Mononuclear cell (primary cell): Measurements from ENCODE around the gene FAM124A. TPM values are rescaled to one million over a fixed set of nuclear protein-coding genes. Genes with fewer than 3 reads are reported as not detected.

ENCODE experiments used
- H3K27me3 ChIP-seq: 2 replicates; pipeline ENCODE4 v1.6.0; 2011; ENCODE audit warnings: low read length, control low read depth; ENCODE audit not compliant: insufficient read depth
- H3K4me1 ChIP-seq: 2 replicates; pipeline ENCODE4 v1.5.1; 2011; ENCODE audit warnings: mild to moderate bottlenecking, low read length, control low read depth; ENCODE audit not compliant: insufficient read depth
- H3K4me3 ChIP-seq: 2 replicates; pipeline ENCODE4 v1.5.1; 2011; ENCODE audit warnings: mild to moderate bottlenecking, low read length, moderate library complexity
- H3K9me3 ChIP-seq: 2 replicates; pipeline ENCODE4 v1.5.1; 2011; ENCODE audit warnings: low read depth, mild to moderate bottlenecking, control low read depth, low read length
- total RNA-seq: library from RNA; depleted of rRNA; stranded (reverse); fragments of >200 nt; gene quantifications from one replicate; pipeline ENCODE4 v1.2.3, GENCODE V29; 2012

FAM124A gene
- total RNA-seq, 1 donor: under 0.01 TPM

DNA sequence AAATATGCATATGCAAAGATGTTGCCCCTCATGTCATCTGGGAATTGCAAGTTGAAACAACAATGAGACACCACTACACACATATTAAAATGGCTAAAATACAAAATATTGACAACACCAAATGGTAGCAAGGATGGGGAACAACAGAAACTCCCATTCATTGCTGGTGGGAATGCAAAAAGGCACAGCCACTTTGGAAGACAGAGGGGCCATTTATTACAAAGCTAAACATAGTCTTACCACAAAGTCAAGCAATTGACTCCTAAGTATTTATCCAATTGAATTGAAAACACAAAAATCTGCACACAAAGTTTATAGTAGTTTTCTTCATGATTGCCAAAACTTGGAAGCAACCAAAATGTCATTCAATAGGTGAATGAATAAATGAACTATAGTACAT, 111.2 kb downstream of the FAM124A start:
- H3K9me3 ChIP-seq: no peaks in the 10 kb centered on the region
- no peaks in the 10 kb centered on the region for H3K27me3 ChIP-seq
- no peak overlapping the region for H3K4me3 ChIP-seq
- peaks cover 13% of the 10 kb centered on the region for H3K4me1 ChIP-seq

DNA sequence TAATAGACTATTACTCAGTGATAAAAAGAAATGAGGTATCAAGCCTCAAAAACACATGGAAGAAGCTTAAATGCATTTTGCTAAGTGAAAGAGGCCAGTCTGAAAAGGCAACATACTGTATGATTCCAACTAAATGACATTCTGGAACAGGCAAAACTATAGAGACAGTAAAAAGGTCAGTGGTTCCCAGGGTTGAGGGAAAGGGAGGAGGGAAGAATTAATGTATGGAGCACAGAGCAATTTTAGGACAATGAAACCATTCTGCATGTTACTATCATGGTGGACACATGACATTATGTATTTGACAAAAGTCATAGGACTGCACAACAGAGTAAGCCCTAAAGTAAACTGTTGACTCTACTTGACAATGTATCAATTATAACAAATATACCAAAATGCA, 111.6 kb downstream of the FAM124A start:
- Histone ChIP-seq H3K4me1 (peaks cover 13% of the 10 kb centered on the region), H3K9me3 (no peaks in the 10 kb centered on the region), H3K27me3 (no peaks in the 10 kb centered on the region), H3K4me3 (no peak overlapping the region)

Other genes starting within 250 kb of the FAM124A start
- gene C13orf42, start 111.1 kb upstream of the FAM124A start, total RNA-seq: not detected
- 0.10 TPM for gene SERPINE3, start 117.3 kb downstream of the FAM124A start, total RNA-seq
- gene INTS6, start 230.6 kb downstream of the FAM124A start, total RNA-seq: 47.2 TPM